Mesodermal cell (in vitro differentiated cells): ENCODE measurements around the gene FMNL1.

Experiments used
- H3K27ac ChIP-seq: 2 replicates; pipeline ENCODE4 v1.7.0; 2013; ENCODE audit warnings: mild to moderate bottlenecking, low read depth, low read length, moderate library complexity; ENCODE audit not compliant: severe bottlenecking
- H3K36me3 ChIP-seq: 2 replicates; pipeline ENCODE4 v1.7.1; 2013; ENCODE audit warnings: mild to moderate bottlenecking, low read length, moderate library complexity; ENCODE audit not compliant: control insufficient read depth, insufficient read depth
- H3K4me1 ChIP-seq: one replicate; pipeline ENCODE4 v1.7.1; 2013; ENCODE audit warnings: mild to moderate bottlenecking, low read length; ENCODE audit not compliant: insufficient read depth, control insufficient read depth, poor library complexity, severe bottlenecking
- H3K4me3 ChIP-seq: 2 replicates; pipeline ENCODE4 v1.7.0; 2013; ENCODE audit warnings: low read length, control low read depth, mild to moderate bottlenecking; ENCODE audit not compliant: insufficient read depth, poor library complexity, severe bottlenecking; ENCODE audit errors: extremely low read depth
- H3K9me3 ChIP-seq: 2 replicates; pipeline ENCODE4 v1.7.1; 2013; ENCODE audit warnings: mild to moderate bottlenecking, low read length, moderate library complexity; ENCODE audit not compliant: control insufficient read depth
- WGBS, 2 experiments: methylation state at CpG; one replicate each; pipeline ENCODE4 v1.1.5; 2013; ENCODE audit warnings: missing lambda C conversion rate in 2 of 2; ENCODE audit not compliant: insufficient coverage in 2 of 2; 5-methylcytosine and 5-hydroxymethylcytosine counted together

Gene FMNL1

DNA sequence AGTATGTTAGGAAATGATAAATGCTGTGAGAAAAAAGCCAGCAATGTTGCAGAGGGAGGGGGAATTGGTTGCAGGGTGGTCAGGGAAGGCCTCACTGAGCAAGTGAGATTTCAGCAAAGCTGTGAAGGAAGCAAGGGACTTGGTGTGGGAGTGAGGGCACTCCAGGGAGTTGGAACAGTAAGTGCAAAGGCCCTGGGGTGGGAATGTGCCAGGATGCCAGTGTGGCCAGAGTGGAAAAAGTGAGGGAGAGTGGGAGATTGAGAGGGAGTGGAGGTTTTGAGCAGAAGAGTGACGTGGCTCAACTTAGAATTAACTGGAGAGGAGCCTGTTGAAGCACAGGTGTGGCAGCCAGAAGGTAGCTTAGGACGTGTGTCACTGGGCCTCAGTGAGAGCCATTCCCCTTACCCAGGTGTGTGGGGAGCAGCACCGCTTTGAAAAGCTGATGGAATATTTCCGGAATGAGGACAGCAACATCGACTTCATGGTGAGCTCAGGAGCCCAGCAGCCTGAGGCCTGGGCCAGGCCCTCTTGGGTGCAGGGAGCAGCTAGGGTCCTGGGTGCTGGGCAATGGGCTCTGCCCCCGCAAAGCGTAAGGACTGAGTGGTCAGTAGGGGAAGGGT, 16.6 kb downstream of the FMNL1 start:
- Histone ChIP-seq H3K36me3 (no peaks in the 10 kb centered on the region), H3K27ac (no peak overlapping the region), H3K4me3 (no peak overlapping the region), H3K9me3 (no peaks in the 10 kb centered on the region), H3K4me1 (no peaks in the 10 kb centered on the region)
- 87 to 95% methylated on average over 6 to 7 of the region's 7 CpGs for WGBS, 2 experiments

- no peaks in the 10 kb centered on the region for H3K9me3 ChIP-seq
- no peaks in the 10 kb centered on the region for H3K36me3 ChIP-seq
- H3K4me3 ChIP-seq: peak overlapping the region; percentile 36
- 64 to 78% methylated on average over 13 to 20 of the region's 21 CpGs for WGBS, 2 experiments
- H3K4me1 ChIP-seq: no peaks in the 10 kb centered on the region
- no peak overlapping the region for H3K27ac ChIP-seq
These were observed 19.2 kb downstream of the FMNL1 start for GRCh38 chr17:45240905-45241327.

GRCh38 chr17:45241328-45242028, 19.8 kb downstream of the FMNL1 start:
- Histone ChIP-seq H3K9me3 (no peaks in the 10 kb centered on the region), H3K27ac (no peak overlapping the region), H3K36me3 (no peaks in the 10 kb centered on the region), H3K4me3 (peak overlapping the region; percentile 36), H3K4me1 (peaks cover 2% of the 10 kb centered on the region)
- WGBS, 2 experiments: 3% methylated on average over 23 to 53 of the region's 62 CpGs

DNA sequence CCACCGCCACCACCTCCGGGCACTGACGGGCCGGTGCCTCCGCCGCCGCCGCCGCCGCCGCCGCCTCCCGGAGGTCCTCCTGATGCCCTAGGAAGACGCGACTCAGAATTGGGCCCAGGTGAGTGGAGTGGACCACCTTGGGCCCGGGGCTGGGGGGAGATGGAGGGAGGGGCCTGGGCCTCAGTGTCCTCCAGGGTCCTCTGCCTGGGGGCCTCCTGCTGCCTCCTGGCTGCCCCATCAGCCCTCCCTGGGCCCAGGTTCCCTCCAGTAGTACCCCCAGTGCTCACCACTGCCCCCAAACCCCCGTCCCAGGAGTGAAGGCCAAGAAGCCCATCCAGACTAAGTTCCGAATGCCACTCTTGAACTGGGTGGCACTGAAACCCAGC, 20.3 kb downstream of the FMNL1 start:
- Histone ChIP-seq H3K27ac (no peak overlapping the region), H3K4me1 (peaks cover 6% of the 10 kb centered on the region), H3K4me3 (no peak overlapping the region), H3K9me3 (no peaks in the 10 kb centered on the region), H3K36me3 (no peaks in the 10 kb centered on the region)
- 76 to 95% methylated on average over 2 of the region's 18 CpGs for WGBS, 2 experiments

DNA sequence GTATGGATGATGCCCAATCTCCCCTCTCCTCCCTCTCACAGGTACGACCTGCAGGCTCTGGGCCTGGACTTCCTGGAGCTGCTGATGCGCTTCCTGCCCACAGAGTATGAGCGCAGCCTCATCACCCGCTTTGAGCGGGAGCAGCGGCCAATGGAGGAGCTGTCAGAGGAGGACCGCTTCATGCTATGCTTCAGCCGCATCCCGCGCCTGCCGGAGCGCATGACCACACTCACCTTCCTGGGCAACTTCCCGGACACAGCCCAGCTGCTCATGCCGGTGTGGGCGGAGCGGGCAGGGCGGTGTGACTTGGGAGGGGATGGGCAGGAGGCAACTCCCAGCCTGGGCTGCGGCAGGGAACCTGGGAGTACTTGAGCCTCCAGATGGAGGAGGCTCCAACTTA, 22.1 kb downstream of the FMNL1 start:
- no peaks in the 10 kb centered on the region for H3K9me3 ChIP-seq
- peaks cover 6% of the 10 kb centered on the region for H3K4me1 ChIP-seq
- no peaks in the 10 kb centered on the region for H3K36me3 ChIP-seq
- no peak overlapping the region for H3K27ac ChIP-seq
- H3K4me3 ChIP-seq: no peak overlapping the region
- WGBS, 2 experiments: 90 to 94% methylated on average over 11 to 17 of the region's 18 CpGs

GRCh38 chr17:45244725-45245656, 23.3 kb downstream of the FMNL1 start:
- no peak overlapping the region for H3K27ac ChIP-seq
- 90 to 91% methylated on average over 17 to 20 of the region's 21 CpGs for WGBS, 2 experiments
- peaks cover 6% of the 10 kb centered on the region for H3K4me1 ChIP-seq
- H3K36me3 ChIP-seq: no peaks in the 10 kb centered on the region
- no peaks in the 10 kb centered on the region for H3K9me3 ChIP-seq
- H3K4me3 ChIP-seq: no peak overlapping the region

DNA sequence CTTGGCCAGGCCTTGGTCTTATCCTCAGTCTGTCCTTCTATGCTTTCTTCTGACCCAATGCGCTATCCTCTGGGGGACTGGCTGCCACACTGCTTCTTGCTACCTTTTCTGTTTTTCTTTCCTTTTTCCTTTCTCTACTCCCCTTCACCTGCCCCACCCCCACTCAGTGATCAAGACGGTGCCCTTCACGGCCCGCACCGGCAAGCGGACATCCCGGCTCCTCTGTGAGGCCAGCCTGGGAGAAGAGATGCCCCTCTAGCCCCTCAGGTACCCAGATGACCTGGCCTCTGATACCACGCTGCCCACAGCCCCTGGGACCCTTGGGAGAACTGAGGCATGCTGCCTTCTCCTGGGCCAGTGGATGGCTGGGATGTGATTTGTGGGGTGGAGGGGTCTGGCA, 24.7 kb downstream of the FMNL1 start:
- no peaks in the 10 kb centered on the region for H3K36me3 ChIP-seq
- no peaks in the 10 kb centered on the region for H3K9me3 ChIP-seq
- H3K27ac ChIP-seq: no peak overlapping the region
- H3K4me1 ChIP-seq: peaks cover 6% of the 10 kb centered on the region
- WGBS, 2 experiments: 68 to 69% methylated on average over 5 to 8 of the region's 8 CpGs
- H3K4me3 ChIP-seq: no peak overlapping the region

- 3 to 8% methylated on average over 15 to 24 of the region's 33 CpGs for WGBS, 2 experiments
- Histone ChIP-seq H3K9me3 (no peaks in the 10 kb centered on the region), H3K36me3 (no peaks in the 10 kb centered on the region), H3K4me1 (peaks cover 6% of the 10 kb centered on the region), H3K4me3 (peak overlapping the region; percentile 58), H3K27ac (peak overlapping the region; percentile 74)
These were observed 25.3 kb downstream of the FMNL1 start for GRCh38 chr17:45246861-45247428.

DNA sequence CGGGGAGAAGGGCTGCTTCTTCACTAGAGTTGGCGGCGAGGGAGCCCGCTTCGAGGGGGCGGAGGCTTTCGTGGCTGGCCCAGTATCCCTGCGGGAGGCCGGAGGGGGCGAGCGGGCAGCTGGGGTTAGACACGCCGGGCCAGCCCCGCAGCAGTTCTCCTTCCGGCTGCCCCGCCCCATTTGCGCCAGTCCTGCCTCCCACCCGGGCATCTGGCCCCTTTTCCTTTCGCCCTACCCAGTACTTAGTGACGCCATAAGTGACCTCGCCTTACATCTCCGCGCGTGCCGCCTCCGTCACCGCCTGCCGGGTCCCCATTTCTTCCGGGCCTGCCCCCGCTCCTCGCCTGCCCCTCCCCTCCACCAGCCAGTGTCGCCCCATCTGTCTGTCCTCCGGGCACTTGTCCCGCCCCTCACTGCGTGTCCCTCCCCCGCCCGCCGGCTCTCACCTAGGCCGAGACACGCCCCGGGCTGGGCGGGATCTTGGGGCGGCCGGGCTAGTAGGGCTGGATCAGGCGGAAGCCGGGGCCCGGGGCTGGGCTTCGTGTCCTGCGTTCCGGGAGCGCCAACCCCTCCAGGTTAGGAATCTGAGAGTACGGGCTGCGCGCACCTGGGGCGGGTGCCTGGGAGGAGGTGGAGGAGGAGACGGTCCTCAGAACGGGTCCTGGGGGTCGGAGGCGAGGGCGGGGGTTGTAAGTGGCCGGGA, 25.9 kb downstream of the FMNL1 start:
- Histone ChIP-seq H3K4me1 (peaks cover 6% of the 10 kb centered on the region), H3K27ac (peak overlapping the region; percentile 74), H3K36me3 (no peaks in the 10 kb centered on the region), H3K4me3 (peak overlapping the region; percentile 58), H3K9me3 (no peaks in the 10 kb centered on the region)
- 0% methylated on average over 43 to 45 of the region's 61 CpGs for WGBS, 2 experiments
